Lower lobe of right lung (tissue), 2 donors: Measurements from ENCODE around the gene MYO10. TPM values are rescaled to one million over a fixed set of nuclear protein-coding genes. Genes with fewer than 3 reads are reported as not detected.

Experiments
- ATAC-seq, 2 donors: fragments of 200-7000 bp; cut with Tn5 transposase; one replicate each; pipeline ENCODE4 v1.9.1; 2020 to 2022; ENCODE audit warnings: mild to moderate bottlenecking in 2 of 2, moderate library complexity in 2 of 2
- DNase-seq: peaks from one replicate; pipeline ENCODE4 v3.0.0-alpha.2; 2020
- H3K27ac ChIP-seq: fragments of 200-600 bp; one replicate; pipeline ENCODE4 v1.8.0; 2022
- H3K27me3 ChIP-seq: fragments of 200-600 bp; one replicate; pipeline ENCODE4 v1.8.0; 2022; ENCODE audit warnings: low read depth
- H3K36me3 ChIP-seq: fragments of 200-600 bp; one replicate; pipeline ENCODE4 v1.8.0; 2022; ENCODE audit warnings: mild to moderate bottlenecking
- H3K4me1 ChIP-seq: fragments of 200-600 bp; one replicate; pipeline ENCODE4 v1.8.0; 2022
- H3K4me3 ChIP-seq: fragments of 200-600 bp; one replicate; pipeline ENCODE4 v1.8.0; 2022; ENCODE audit warnings: mild to moderate bottlenecking
- H3K9me3 ChIP-seq: fragments of 200-600 bp; one replicate; pipeline ENCODE4 v1.8.0; 2022
- intact Hi-C: fragments of 100-400 bp; cut with DNase I; formaldehyde crosslinking; loops from one replicate; pipeline ENCODE4 v1.11.0; 2022
- total RNA-seq: library from RNA; stranded (reverse); fragmentation: NEBNext Ultra II Directional; extraction: Animal tissue kit (Norgen Biotek cat#: 25700); gene quantifications from one replicate; pipeline ENCODE4 v1.2.1, GENCODE V29; 2021
- TF ChIP-seq, protein P1 (sequence below): fragments of 200-600 bp; IDR thresholded peaks from one replicate; pipeline ENCODE4 v1.8.0; 2022; ENCODE audit warnings: antibody characterized with exemption, mild to moderate bottlenecking
- donor health status: DM: no; HTN: yes; CAD: no; lungs with severe emphysema.

The MYO10 gene
- total RNA-seq, 1 donor from 2014 or later: 51.5 TPM

DNA sequence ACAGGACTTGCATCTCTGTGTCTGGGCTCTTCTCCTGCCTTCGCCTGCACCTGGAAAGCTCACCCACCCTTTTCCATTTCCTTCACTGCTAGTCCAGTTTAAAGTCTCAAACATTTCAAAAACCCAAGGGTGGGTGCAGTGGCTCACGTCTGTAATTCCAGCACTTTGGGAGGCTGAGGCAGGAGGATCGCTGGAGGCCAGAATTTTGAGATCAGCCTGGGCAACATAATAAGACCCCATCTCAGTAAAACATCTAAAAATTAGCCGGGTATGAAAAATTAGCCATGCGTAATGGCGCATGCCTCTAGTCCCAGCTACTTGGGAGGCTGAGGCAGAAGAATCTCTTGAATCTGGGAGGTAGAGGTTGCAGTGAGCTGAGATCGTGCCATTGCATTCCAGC lies 179.4 kb downstream of the MYO10 start:
- ATAC-seq (no peak), DNase-seq (no peak)
- TF ChIP-seq, protein P1, sequence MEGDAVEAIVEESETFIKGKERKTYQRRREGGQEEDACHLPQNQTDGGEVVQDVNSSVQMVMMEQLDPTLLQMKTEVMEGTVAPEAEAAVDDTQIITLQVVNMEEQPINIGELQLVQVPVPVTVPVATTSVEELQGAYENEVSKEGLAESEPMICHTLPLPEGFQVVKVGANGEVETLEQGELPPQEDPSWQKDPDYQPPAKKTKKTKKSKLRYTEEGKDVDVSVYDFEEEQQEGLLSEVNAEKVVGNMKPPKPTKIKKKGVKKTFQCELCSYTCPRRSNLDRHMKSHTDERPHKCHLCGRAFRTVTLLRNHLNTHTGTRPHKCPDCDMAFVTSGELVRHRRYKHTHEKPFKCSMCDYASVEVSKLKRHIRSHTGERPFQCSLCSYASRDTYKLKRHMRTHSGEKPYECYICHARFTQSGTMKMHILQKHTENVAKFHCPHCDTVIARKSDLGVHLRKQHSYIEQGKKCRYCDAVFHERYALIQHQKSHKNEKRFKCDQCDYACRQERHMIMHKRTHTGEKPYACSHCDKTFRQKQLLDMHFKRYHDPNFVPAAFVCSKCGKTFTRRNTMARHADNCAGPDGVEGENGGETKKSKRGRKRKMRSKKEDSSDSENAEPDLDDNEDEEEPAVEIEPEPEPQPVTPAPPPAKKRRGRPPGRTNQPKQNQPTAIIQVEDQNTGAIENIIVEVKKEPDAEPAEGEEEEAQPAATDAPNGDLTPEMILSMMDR: no peak
- Histone ChIP-seq H3K9me3 (no peaks in the 10 kb centered on the region), H3K27ac (no peak overlapping the region), H3K27me3 (no peaks in the 10 kb centered on the region), H3K4me1 (peaks cover 3% of the 10 kb centered on the region), H3K4me3 (no peak overlapping the region), H3K36me3 (peaks cover 83% of the 10 kb centered on the region)
- intact Hi-C loops: no loop called here

DNA sequence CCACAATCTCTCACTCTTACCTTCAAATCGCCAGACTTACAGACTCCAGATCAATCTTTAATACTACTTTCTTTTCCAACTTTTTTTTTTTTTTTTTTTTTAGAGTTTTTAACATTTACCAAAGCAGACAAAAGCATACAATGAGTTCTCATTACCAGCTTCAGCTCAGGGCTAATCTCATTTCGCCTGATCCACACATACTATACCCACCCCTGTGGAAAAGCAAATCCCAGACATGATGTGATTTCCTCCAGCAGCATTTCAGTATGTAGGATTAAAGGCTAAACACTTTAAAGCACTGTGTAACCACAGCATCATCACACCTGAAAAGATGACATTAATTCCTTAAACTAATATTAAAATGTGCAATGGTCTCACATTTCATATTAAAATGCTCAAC lies 180.4 kb downstream of the MYO10 start:
- H3K27ac ChIP-seq: no peak overlapping the region
- H3K4me3 ChIP-seq: no peak overlapping the region
- no peaks in the 10 kb centered on the region for H3K27me3 ChIP-seq
- intact Hi-C loops: no loop called here
- H3K36me3 ChIP-seq: peaks cover 80% of the 10 kb centered on the region
- peaks cover 3% of the 10 kb centered on the region for H3K4me1 ChIP-seq
- ATAC-seq: no peak
- no peak for DNase-seq
- TF ChIP-seq, protein P1: no peak
- no peaks in the 10 kb centered on the region for H3K9me3 ChIP-seq

DNA sequence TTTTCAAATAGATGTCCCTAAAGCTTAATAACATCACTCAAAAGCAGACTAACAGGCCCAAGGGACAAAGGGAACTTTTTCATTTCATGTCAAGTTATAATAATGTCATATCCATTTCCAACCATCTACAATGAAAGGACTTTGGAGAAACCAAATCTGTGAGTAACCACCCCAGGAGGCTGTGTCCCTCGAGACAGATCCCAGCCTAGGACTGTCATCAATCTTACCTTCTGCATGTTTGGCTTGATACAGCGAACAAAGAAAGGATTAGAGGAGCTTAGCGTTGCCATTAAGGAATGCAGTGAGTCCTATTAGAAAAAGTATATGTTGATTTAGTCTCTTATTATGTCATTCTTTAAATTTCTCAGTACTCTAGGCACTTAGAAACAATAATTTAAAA lies 181.5 kb downstream of the MYO10 start:
- Histone ChIP-seq H3K4me1 (peaks cover 2% of the 10 kb centered on the region), H3K9me3 (no peaks in the 10 kb centered on the region), H3K4me3 (no peak overlapping the region), H3K27me3 (no peaks in the 10 kb centered on the region), H3K36me3 (peaks cover 80% of the 10 kb centered on the region), H3K27ac (no peak overlapping the region)
- DNase-seq: no peak
- TF ChIP-seq, protein P1: no peak
- ATAC-seq: no peak
- intact Hi-C loops: no loop called here

DNA sequence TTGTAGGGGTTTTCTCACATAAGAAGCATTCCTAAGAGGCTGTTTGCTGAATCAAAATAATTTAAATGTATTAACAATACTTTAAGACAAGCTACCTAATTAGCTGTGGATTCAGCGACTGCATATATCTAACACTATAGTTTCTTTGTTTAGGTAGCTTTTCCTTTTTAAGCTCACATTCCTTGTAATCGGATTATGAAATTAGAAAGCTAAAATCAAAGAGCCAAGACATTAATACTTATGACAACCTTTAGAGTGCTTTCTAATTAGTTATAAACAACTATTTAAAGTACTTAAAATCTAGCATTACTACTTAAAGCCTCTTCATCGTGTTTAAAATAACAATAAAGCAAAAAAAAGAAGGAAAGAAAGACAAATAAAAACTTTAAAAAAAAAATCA lies 182.0 kb downstream of the MYO10 start:
- intact Hi-C loops: no loop called here
- Histone ChIP-seq H3K27me3 (no peaks in the 10 kb centered on the region), H3K27ac (no peak overlapping the region), H3K4me1 (no peaks in the 10 kb centered on the region), H3K9me3 (no peaks in the 10 kb centered on the region), H3K4me3 (no peak overlapping the region), H3K36me3 (peaks cover 75% of the 10 kb centered on the region)
- DNase-seq (no peak), ATAC-seq (no peak)
- TF ChIP-seq, protein P1: no peak

DNA sequence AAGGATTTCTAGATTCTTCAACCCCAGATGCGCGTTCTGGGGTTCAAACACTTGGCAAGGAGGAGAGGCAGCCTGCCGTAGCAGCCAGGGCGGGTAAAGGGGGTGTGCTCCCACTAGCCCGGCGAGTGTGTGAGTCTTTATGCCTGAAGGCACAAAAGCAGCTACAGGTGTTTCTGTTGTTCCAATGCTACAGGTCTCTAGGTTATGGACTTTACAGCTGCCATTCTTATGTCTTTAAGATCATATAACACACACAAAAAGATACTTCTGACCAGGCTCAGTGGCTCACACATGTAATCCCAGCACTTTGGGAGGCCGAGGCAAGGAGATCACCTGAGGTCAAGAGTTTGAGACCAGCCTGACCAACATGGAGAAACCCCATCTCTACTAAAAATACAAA lies 185.6 kb downstream of the MYO10 start:
- intact Hi-C loops: no loop called here
- TF ChIP-seq, protein P1: no peak

DNA sequence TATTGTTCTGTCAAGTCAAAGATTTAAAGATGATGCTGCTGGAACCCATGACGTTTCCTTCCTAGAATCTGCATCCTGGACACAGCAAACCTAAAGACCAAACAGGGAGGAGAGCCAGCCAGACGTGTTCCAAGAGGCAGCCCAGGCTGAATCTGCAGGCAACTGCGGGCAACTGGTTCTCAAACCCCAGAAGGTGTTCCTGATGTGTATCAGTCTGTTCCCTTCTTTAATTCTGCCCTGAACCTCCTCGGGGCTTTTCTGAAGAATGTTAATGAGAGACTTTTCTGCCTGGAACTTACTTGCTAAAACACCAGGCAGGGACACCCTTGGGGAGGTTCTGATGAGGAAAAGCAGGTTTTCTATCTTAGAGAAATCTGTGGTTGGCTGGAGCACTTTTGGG lies 186.5 kb downstream of the MYO10 start:
- intact Hi-C loops: no loop called here
- Histone ChIP-seq H3K27me3 (no peaks in the 10 kb centered on the region), H3K9me3 (no peaks in the 10 kb centered on the region), H3K27ac (no peak overlapping the region), H3K36me3 (peaks cover 52% of the 10 kb centered on the region), H3K4me1 (no peaks in the 10 kb centered on the region), H3K4me3 (no peak overlapping the region)
- no peak for ATAC-seq
- DNase-seq: no peak
- TF ChIP-seq, protein P1: no peak

More for the DNA sequence above, 185.6 kb downstream of the MYO10 start:
- no peaks in the 10 kb centered on the region for H3K27me3 ChIP-seq
- ATAC-seq (no peak), DNase-seq (no peak)
- no peaks in the 10 kb centered on the region for H3K4me1 ChIP-seq
- no peak overlapping the region for H3K27ac ChIP-seq
- no peaks in the 10 kb centered on the region for H3K9me3 ChIP-seq
- no peak overlapping the region for H3K4me3 ChIP-seq
- peaks cover 60% of the 10 kb centered on the region for H3K36me3 ChIP-seq
